HCT116 (cell line): ENCODE data around the gene NAP1L1. TPM values are rescaled to one million over a fixed set of nuclear protein-coding genes. Genes with fewer than 3 reads are reported as not detected.

ENCODE experiments used
- ATAC-seq: fragments of 200-7000 bp; cut with Tn5 transposase; 2 replicates; pipeline ENCODE4 v1.9.1; 2020; ENCODE audit warnings: mild to moderate bottlenecking, moderate library complexity
- BruUV-seq: library from RNA; stranded (reverse); fragments of 400-500 nt; replicated peaks from 2 replicates; lab custom pipeline; 2021; lab: Mats Ljungman, UMichigan
- CTCF ChIA-PET: fragments of 300-600 bp; sonication (Branson Sonifier 250); formaldehyde crosslinking; loops from one replicate; lab custom pipeline; 2021; ENCODE audit warnings: antibody characterized with exemption; lab: Charles Lee
- POLR2A ChIA-PET: fragments of 300-600, 350-600 bp; sonication (Branson Sonifier 250); formaldehyde crosslinking; loops from one replicate; lab custom pipeline; 2021; ENCODE audit warnings: antibody characterized with exemption; lab: Charles Lee
- RAD21 ChIA-PET, 2 experiments: fragments of 300-600 bp; sonication (Branson Sonifier 250); formaldehyde crosslinking; loops; one replicate each; lab custom pipeline; 2023; ENCODE audit warnings: low total read pairs in 2 of 2; ENCODE audit not compliant: uncharacterized antibody in 2 of 2, unreplicated experiment in 2 of 2, low non-redundant PET in 1 of 2; lab: Charles Lee
- DNase-seq: peaks from one replicate; pipeline ENCODE4 v3.0.0-alpha.2; 2010; ENCODE audit warnings: low read depth, low spot score
- H2AFZ ChIP-seq: fragments of 200-600 bp; shearing (Covaris generic), sonication (generic); 2 replicates; pipeline ENCODE4 v1.6.1; 2017; ENCODE audit warnings: low read depth, mixed run types, mixed read lengths, antibody characterized with exemption, low read length; ENCODE audit not compliant: poor library complexity, severe bottlenecking
- H3K27ac ChIP-seq: 2 replicates; pipeline ENCODE4 v1.5.1; 2012; ENCODE audit warnings: low read depth, low read length
- H3K27me3 ChIP-seq: fragments of 200-600 bp; sonication (generic); 2 replicates; pipeline ENCODE4 v1.6.1; 2016; ENCODE audit warnings: mixed run types, low read length, mixed read lengths; ENCODE audit not compliant: insufficient read depth
- H3K36me3 ChIP-seq, 2 experiments: fragments of 200-500 bp in 1 of 2; fragments of 200-600 bp in 1 of 2; sonication (Bioruptor generic) in 1 of 2; sonication (generic) in 1 of 2; 2 replicates each; pipeline versions ENCODE4 v1.5.1 to v1.6.1; 2014 to 2016; ENCODE audit warnings: low read length in 2 of 2, inconsistent platforms in 1 of 2, mixed read lengths in 1 of 2, mixed run types in 1 of 2; ENCODE audit not compliant: insufficient read depth in 2 of 2, control insufficient read depth in 1 of 2
- H3K4me1 ChIP-seq, 2 experiments: fragments of 200-600 bp in 1 of 2; sonication (generic) in 1 of 2; 2 replicates each; pipeline versions ENCODE4 v1.5.1 to v1.6.1; 2012 to 2017; ENCODE audit warnings: low read length in 2 of 2, inconsistent platforms in 1 of 2, mild to moderate bottlenecking in 1 of 2, mixed read lengths in 1 of 2, mixed run types in 1 of 2, moderate library complexity in 1 of 2; ENCODE audit not compliant: insufficient read depth in 2 of 2, control insufficient read depth in 1 of 2
- H3K4me2 ChIP-seq: fragments of 200-600 bp; sonication (generic); 2 replicates; pipeline ENCODE4 v1.6.1; 2017; ENCODE audit warnings: mixed run types, low read length, mixed read lengths
- H3K4me3 ChIP-seq, 2 experiments: fragments of 200-600 bp in 1 of 2; sonication (generic) in 1 of 2; replicated peaks in 1 of 2; 2 replicates each; pipeline ENCODE4 v1.5.1; 2011 to 2016; ENCODE audit warnings: low read length in 2 of 2, control low read depth in 1 of 2, low read depth in 1 of 2, mild to moderate bottlenecking in 1 of 2, mixed read lengths in 1 of 2, mixed run types in 1 of 2
- H3K79me2 ChIP-seq: fragments of 200-600 bp; sonication (generic); 2 replicates; pipeline ENCODE4 v1.6.1; 2017; ENCODE audit warnings: mild to moderate bottlenecking, mixed run types, low read length, moderate library complexity, mixed read lengths; ENCODE audit not compliant: insufficient read depth
- H3K9ac ChIP-seq: fragments of 200-600 bp; sonication (generic); 2 replicates; pipeline ENCODE4 v1.6.1; 2016; ENCODE audit warnings: low read length, mixed read lengths
- H3K9me2 ChIP-seq: fragments of 200-600 bp; sonication (generic), shearing (Covaris generic); 2 replicates; pipeline ENCODE4 v1.6.1; 2017; ENCODE audit warnings: mixed run types, mild to moderate bottlenecking, moderate library complexity; ENCODE audit not compliant: insufficient read depth
- H3K9me3 ChIP-seq, 2 experiments: fragments of 200-500 bp in 1 of 2; fragments of 200-600 bp in 1 of 2; sonication (Bioruptor generic) in 1 of 2; sonication (generic) in 1 of 2; 2 replicates each; pipeline ENCODE4 v1.6.1; 2014 to 2017; ENCODE audit warnings: low read length in 2 of 2, mixed read lengths in 2 of 2, inconsistent platforms in 1 of 2, low read depth in 1 of 2, mild to moderate bottlenecking in 1 of 2, mixed run types in 1 of 2, moderate library complexity in 1 of 2; ENCODE audit not compliant: control insufficient read depth in 1 of 2, insufficient read depth in 1 of 2
- H4K20me1 ChIP-seq: fragments of 200-600 bp; sonication (generic), shearing (Covaris generic); 2 replicates; pipeline ENCODE4 v1.6.1; 2017; ENCODE audit warnings: mixed run types, mild to moderate bottlenecking, moderate library complexity; ENCODE audit not compliant: insufficient read depth
- EGR1 ChIP-seq: IDR thresholded peaks from 2 replicates; pipeline ENCODE4 v1.6.1; 2012; ENCODE audit warnings: low read depth
- ELF1 ChIP-seq: IDR thresholded peaks from 2 replicates; pipeline ENCODE4 v1.6.1; 2012; ENCODE audit warnings: low read depth, borderline replicate concordance
- FOSL1 ChIP-seq: IDR thresholded peaks from 2 replicates; pipeline ENCODE4 v1.6.1; 2012; ENCODE audit warnings: low read depth
- JUND ChIP-seq: IDR thresholded peaks from 2 replicates; pipeline ENCODE4 v1.6.1; 2012
- POLR2A ChIP-seq: IDR thresholded peaks from 2 replicates; pipeline ENCODE4 v1.7.0; 2011; ENCODE audit warnings: borderline replicate concordance; ENCODE audit not compliant: insufficient read depth, insufficient read length; ENCODE audit errors: extremely low read depth
- RAD21 ChIP-seq: IDR thresholded peaks from 2 replicates; pipeline ENCODE4 v1.6.1; 2012; ENCODE audit warnings: low read depth, mild to moderate bottlenecking
- SP1 ChIP-seq: IDR thresholded peaks from 2 replicates; pipeline ENCODE4 v1.6.1; 2012; ENCODE audit warnings: low read depth
- SRF ChIP-seq: IDR thresholded peaks from 2 replicates; pipeline ENCODE4 v1.6.1; 2012; ENCODE audit warnings: low read depth
- TCF7L2 ChIP-seq: IDR thresholded peaks from 2 replicates; pipeline ENCODE4 v1.7.0; 2011; ENCODE audit warnings: borderline replicate concordance, inconsistent platforms; ENCODE audit not compliant: insufficient read depth, insufficient read length; ENCODE audit errors: extremely low read depth
- YY1 ChIP-seq: IDR thresholded peaks from 2 replicates; pipeline ENCODE4 v1.6.1; 2011; ENCODE audit warnings: low read length, low read depth, moderate library complexity, mild to moderate bottlenecking; ENCODE audit not compliant: insufficient replicate concordance; ENCODE audit errors: extremely low read depth
- ZFX ChIP-seq: fragments of 450-650 bp; IDR thresholded peaks from 2 replicates; pipeline ENCODE4 v1.6.1; 2017
- intact Hi-C: fragments of 100-400 bp; cut with micrococcal nuclease; formaldehyde crosslinking; loops from 2 replicates; pipeline ENCODE4 v1.10.0; 2022
- total RNA-seq: library from RNA; stranded (reverse); gene quantifications from one replicate; pipeline ENCODE4 v1.2.1, GENCODE V29; 2021; ENCODE audit not compliant: unreplicated experiment

The NAP1L1 gene
- total RNA-seq, 1 experiment from 2014 or later = 531 TPM

DNA sequence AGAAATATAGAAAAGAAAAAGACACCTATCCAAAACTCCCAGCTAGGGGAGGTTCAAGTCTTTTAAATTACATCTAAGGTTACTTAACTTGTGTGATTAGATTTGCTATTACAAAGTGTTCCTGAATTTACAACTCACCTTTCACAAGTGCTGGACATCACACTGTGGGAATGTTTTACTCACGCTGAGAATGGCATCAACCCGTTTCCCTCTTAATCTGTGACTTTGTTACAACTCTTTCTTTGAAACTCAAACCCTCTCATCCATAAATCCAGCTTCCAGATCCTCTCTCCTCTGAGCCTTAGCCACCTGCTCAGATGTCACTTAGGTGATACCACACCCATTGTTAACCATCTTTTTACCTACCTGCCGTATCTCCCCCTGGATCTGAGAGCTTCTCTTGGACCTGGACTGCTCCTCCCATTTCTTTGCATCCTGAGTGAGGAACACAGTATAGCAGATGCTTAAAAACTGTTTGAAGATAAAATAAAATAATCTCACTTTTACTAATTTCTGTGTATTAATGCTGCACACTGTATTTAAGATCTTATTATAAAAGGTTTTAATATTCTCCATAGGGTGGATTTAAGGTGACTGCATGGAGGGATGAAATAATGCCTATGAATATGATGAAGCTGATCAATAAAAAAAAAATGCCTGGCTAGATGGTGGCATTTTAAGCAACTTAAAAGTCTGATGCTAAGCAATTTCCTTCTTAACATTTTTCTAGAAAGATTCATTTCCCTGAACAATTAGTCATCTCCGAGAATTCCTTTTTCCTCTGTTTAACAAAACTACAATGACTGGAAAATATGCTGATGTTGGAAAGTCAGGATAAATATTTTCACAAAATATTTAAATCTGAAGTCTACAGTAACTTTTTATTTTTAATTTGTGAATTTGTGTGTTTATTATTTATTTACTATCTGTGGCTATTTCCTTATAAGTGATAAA lies 39.1 kb upstream of the NAP1L1 start:
- H3K4me3 ChIP-seq = no peak overlapping the region
- H3K4me1 ChIP-seq = no peaks in the 10 kb centered on the region
- POLR2A ChIA-PET = no interaction called here
- CTCF ChIA-PET = no interaction called here
- RAD21 ChIA-PET = no interaction called here
- TF ChIP-seq YY1 = no peak
- TF ChIP-seq JUND = no peak
- TF ChIP-seq EGR1 = no peak
- TF ChIP-seq POLR2A = no peak
- TF ChIP-seq RAD21 = no peak
- no peak for TF ChIP-seq ELF1
- no peak for TF ChIP-seq TCF7L2
- H3K9me3 ChIP-seq = no peaks in the 10 kb centered on the region
- no peaks in the 10 kb centered on the region for H4K20me1 ChIP-seq
- BruUV-seq = no TSS peak
- H3K27ac ChIP-seq = no peak overlapping the region
- no peak overlapping the region for H3K4me2 ChIP-seq
- peak overlapping the region; percentile 9 for H2AFZ ChIP-seq
- no peaks in the 10 kb centered on the region for H3K79me2 ChIP-seq
- no peaks in the 10 kb centered on the region for H3K36me3 ChIP-seq
- DNase-seq = no peak
- no peak overlapping the region for H3K9ac ChIP-seq
- no peaks in the 10 kb centered on the region for H3K9me2 ChIP-seq
- intact Hi-C loops = no loop called here
- H3K27me3 ChIP-seq = no peaks in the 10 kb centered on the region
- no peak for ATAC-seq

DNA sequence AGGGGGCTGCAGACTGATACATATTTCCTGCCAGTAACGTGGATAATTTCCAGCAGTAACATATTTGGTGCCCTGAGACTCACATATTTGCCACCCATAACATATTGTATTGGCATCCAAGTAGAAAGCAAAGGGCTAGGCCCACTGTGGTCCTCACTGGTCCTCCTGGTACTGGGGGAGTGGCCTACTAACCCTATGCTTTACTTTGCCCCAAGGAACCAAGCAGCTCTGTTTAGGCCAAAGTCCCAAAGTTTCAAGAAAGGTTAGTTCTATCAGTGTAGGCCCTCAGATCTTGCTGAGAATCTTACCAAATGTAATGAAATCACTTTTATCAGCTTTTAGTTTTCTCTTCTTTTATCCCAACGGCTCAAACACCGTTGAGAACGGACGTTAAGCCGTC lies 35.4 kb upstream of the NAP1L1 start:
- TF ChIP-seq EGR1 = no peak
- TF ChIP-seq YY1 = no peak
- no peak for TF ChIP-seq SRF
- TF ChIP-seq ZFX = no peak
- TF ChIP-seq POLR2A = no peak
- TF ChIP-seq FOSL1 = no peak
- no peak for TF ChIP-seq SP1
- no peak for TF ChIP-seq RAD21
- no peaks in the 10 kb centered on the region for H3K36me3 ChIP-seq
- no peak overlapping the region for H3K9ac ChIP-seq
- no peak overlapping the region for H2AFZ ChIP-seq
- H4K20me1 ChIP-seq = no peaks in the 10 kb centered on the region
- H3K4me2 ChIP-seq = no peak overlapping the region
- no peak overlapping the region for H3K27ac ChIP-seq
- H3K4me3 ChIP-seq = no peak overlapping the region
- H3K9me2 ChIP-seq = no peaks in the 10 kb centered on the region
- RAD21 ChIA-PET = no interaction called here
- POLR2A ChIA-PET = no interaction called here
- no peak for ATAC-seq
- no TSS peak for BruUV-seq
- intact Hi-C loops = no loop called here
- H3K4me1 ChIP-seq = no peaks in the 10 kb centered on the region
- H3K9me3 ChIP-seq = no peaks in the 10 kb centered on the region
- no peak for DNase-seq
- CTCF ChIA-PET = no interaction called here
- no peaks in the 10 kb centered on the region for H3K27me3 ChIP-seq
- H3K79me2 ChIP-seq = no peaks in the 10 kb centered on the region
